Spinal cord (tissue), 10 donors: Measurements from ENCODE around the gene OR5K4. TPM values are rescaled to one million over a fixed set of nuclear protein-coding genes. Genes with fewer than 3 reads are reported as not detected.

Source experiments
- DNase-seq, 6 donors: peaks; one replicate each; pipeline versions ENCODE4 v3.0.0 to v3.0.0-alpha.2; 2013 to 2015; ENCODE audit warnings: low spot score in 6 of 6, low read depth in 4 of 6
- H3K27ac ChIP-seq: one replicate; pipeline ENCODE4 v1.5.1; 2013; ENCODE audit warnings: low read depth, low read length, control low read depth
- H3K27me3 ChIP-seq: one replicate; pipeline ENCODE4 v1.6.1; 2013; ENCODE audit warnings: low read length; ENCODE audit not compliant: control insufficient read depth, insufficient read depth
- H3K36me3 ChIP-seq: one replicate; pipeline ENCODE4 v1.6.1; 2013; ENCODE audit warnings: low read length; ENCODE audit not compliant: control insufficient read depth, insufficient read depth
- H3K4me1 ChIP-seq: one replicate; pipeline ENCODE4 v1.6.1; 2013; ENCODE audit warnings: low read length; ENCODE audit not compliant: control insufficient read depth, insufficient read depth
- H3K4me3 ChIP-seq: one replicate; pipeline ENCODE4 v1.5.1; 2013; ENCODE audit warnings: low read depth, low read length, control low read depth
- H3K9me3 ChIP-seq: one replicate; pipeline ENCODE4 v1.6.1; 2013; ENCODE audit warnings: low read length; ENCODE audit not compliant: control insufficient read depth, insufficient read depth
- WGBS: methylation state at CpG from one replicate; pipeline ENCODE4 v1.1.5; 2013; ENCODE audit warnings: missing lambda C conversion rate; ENCODE audit not compliant: insufficient coverage; 5-methylcytosine and 5-hydroxymethylcytosine counted together
- long read RNA-seq, 4 donors: transcript quantifications; one replicate each; lab custom pipeline, GENCODE V29; 2026
- polyA plus RNA-seq, 2 donors: library from polyadenylated mRNA; unstranded; fragments of 120-200 nt; gene quantifications; one replicate each; pipeline ENCODE4 v1.2.1, GENCODE V29; 2013; ENCODE audit not compliant: insufficient read length in 2 of 2
- total RNA-seq, 2 donors: library from RNA; depleted of rRNA in 1 of 2; stranded (reverse); fragments of 120-200 nt in 1 of 2; fragments of >200 nt in 1 of 2; gene quantifications; one replicate each; pipeline versions ENCODE4 v1.2.3 to v1.2.4, GENCODE V29; 2013 to 2014
- donor health status: healthy.

The OR5K4 gene, protein sequence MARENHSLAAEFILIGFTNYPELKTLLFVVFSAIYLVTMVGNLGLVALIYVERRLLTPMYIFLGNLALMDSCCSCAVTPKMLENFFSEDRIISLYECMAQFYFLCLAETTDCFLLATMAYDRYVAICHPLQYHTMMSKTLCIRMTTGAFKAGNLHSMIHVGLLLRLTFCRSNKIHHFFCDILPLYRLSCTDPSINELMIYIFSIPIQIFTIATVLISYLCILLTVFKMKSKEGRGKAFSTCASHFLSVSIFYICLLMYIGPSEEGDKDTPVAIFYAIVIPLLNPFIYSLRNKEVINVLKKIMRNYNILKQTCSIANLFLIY
- total RNA-seq (not detected), polyA plus RNA-seq (not detected)
- long read RNA-seq, donor 1, result 0 reads
- long read RNA-seq, donor 2, result 0 reads
- long read RNA-seq, donor 3, result 0 reads
- long read RNA-seq, donor 4, result 0 reads

DNA sequence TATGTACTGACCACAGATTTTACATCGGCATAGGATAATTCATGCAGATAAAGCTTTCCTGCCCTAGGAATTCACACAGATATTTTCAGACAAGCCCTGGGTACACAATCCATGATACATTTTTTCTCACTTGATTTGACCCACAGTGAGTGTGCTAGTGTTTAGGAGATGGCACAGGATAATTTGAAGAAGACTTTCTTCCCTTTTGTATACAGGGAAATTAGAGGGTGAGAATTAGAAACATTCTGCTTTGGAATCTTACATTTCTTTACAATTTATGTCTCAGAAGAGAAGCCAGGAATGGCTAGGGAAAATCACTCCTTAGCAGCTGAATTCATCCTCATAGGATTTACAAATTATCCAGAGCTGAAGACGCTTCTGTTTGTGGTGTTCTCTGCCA lies at the start of gene OR5K4:
OR5K4 (plus strand) TSS at position 301 of the 400 bp plus-strand sequence; CDS start at position 301, 0 bp downstream.
- no peak for DNase-seq
- WGBS, result no CpG with 5 or more reads among the region's 2 CpGs

DNA sequence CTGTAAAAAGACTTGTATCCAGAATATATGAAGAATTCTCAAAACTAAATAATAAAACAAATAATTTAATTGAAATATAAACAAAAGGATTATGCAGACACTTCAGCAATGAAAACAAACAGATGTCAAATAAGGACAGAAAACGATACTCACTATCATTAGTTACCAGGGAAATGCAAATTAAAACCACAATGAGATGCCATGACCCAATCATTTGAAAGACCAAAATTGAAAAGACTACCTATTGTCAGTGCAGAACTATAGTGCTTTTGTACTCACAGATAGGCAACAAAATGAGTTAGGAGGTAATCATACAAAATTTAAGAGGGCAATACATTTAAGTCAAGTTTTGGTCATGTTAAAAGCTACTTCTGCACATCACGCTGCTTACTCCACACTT lies 31.6 kb upstream of the OR5K4 start:
- no peak for DNase-seq
- Histone ChIP-seq H3K27ac (no peak overlapping the region), H3K27me3 (no peaks in the 10 kb centered on the region), H3K36me3 (no peaks in the 10 kb centered on the region), H3K4me1 (no peaks in the 10 kb centered on the region), H3K4me3 (no peak overlapping the region), H3K9me3 (no peaks in the 10 kb centered on the region)
- WGBS, result 100% methylated on average over 1 of the region's 2 CpGs

More for the DNA sequence above, at the start of gene OR5K4:
- H3K27me3 ChIP-seq, result no peaks in the 10 kb centered on the region
- no peaks in the 10 kb centered on the region for H3K4me1 ChIP-seq
- no peaks in the 10 kb centered on the region for H3K36me3 ChIP-seq
- no peaks in the 10 kb centered on the region for H3K9me3 ChIP-seq
- no peak within 1 kb of the TSS for H3K27ac ChIP-seq
- no peak within 1 kb of the TSS for H3K4me3 ChIP-seq

DNA sequence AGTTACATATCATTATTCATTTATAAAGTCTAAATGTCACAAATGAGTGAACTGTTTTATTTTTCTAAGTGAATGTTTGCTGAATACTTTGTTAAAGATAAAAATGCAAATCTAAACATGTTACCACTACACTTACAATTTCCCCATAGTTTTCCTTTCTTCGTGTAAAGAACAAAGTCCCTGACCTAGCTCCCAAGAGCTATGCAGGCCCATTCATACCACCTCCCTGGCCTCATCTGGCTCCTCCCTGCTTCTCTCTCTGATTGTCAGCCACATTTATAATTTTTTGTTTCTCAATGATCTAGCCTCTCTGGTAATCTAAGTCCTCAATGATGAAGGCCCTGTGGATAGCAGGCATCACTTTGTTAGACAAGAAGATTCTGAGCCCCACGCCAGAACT lies 31.0 kb upstream of the OR5K4 start:
- H3K9me3 ChIP-seq, result no peaks in the 10 kb centered on the region
- 64% methylated on average over 1 of the region's 2 CpGs for WGBS

DNA sequence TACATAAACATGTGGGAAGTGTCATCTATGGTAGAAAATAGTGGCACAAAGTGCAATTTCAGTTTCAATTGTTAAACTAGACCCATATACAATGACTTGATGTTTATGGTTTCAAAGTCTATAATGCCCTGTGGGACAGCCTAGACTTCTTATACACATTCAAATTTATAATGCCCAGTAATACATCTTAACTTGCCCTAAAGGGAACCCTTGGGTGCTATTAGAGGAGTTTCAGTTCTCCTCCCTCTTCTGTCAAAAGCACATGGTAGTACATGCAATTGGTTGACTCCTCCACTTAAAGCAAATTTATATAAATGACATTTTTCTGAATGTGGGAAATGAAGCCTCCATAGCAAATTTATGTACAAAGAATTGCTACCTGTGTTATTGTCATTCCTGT lies 30.2 kb upstream of the OR5K4 start:
- H3K4me3 ChIP-seq, result no peak overlapping the region
- H3K27ac ChIP-seq, result no peak overlapping the region
- H3K9me3 ChIP-seq, result no peaks in the 10 kb centered on the region
- no peaks in the 10 kb centered on the region for H3K36me3 ChIP-seq
- DNase-seq, result no peak
- H3K27me3 ChIP-seq, result no peaks in the 10 kb centered on the region
- no peaks in the 10 kb centered on the region for H3K4me1 ChIP-seq

More for the DNA sequence above, 31.0 kb upstream of the OR5K4 start:
- Histone ChIP-seq H3K36me3 (no peaks in the 10 kb centered on the region), H3K4me3 (no peak overlapping the region), H3K4me1 (no peaks in the 10 kb centered on the region), H3K27ac (no peak overlapping the region), H3K27me3 (no peaks in the 10 kb centered on the region)
- DNase-seq, result no peak

DNA sequence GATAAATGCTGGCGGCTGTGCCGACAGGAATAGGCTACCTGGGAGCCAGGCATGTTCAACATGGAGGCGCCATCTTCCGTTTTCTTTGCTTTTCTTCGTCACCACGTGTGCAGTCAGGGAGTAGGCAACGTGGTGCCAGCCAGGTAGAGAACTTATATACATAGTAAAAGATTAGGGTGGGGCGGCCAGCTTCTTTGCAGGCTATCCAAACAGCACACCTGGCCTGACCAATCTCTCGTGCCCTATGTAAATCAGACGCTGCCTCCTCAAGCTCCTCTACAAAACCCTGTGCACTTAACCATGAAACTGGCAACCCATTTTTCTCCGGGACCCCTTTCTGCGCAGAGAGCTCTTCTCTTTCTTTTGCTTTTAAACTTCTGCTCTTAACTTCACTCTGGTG lies 28.6 kb upstream of the OR5K4 start:
- Histone ChIP-seq H3K36me3 (no peaks in the 10 kb centered on the region), H3K4me3 (no peak overlapping the region), H3K9me3 (no peaks in the 10 kb centered on the region), H3K27me3 (no peaks in the 10 kb centered on the region), H3K4me1 (peaks cover 4% of the 10 kb centered on the region), H3K27ac (no peak overlapping the region)
- no peak for DNase-seq
- WGBS, result 82% methylated on average over 11 of the region's 12 CpGs

DNA sequence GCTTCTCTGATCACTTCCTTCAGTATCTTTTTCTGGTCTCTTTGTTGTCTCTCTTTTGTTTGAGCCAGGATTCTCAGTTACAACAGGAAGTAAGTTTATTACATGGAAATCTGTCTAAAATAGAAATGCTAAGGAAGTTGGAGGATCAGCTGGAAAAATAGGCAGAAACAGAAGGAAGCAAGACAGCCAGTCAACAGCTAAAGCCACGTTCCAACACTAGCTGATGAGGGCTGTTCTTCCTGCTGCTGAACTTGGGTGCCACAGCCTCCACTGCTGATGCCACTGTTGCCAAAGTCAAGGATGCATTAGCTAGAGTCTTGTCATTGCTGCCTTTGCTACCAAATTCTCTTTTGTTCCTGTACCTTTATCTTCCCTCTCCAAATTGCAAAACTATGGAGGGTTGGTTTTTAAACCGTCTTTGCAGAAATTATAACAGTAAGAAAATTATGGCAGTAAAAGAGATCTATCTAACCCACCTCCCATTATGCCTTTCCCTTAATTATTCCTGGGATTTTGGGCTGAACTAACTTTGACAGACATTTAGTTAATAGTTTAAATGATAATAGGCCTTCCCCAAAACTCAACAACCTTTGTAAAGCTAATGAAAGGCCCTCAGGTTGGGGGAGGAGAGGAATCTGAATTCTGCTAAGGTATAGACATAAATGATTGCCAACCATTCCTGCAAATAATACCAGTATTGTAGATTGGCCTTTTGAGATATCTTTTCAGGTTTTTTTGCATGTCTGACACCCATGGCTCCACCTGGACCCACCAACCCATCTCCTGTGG lies 27.4 kb upstream of the OR5K4 start:
- DNase-seq, result peak in 1 of 6 donors; percentile 20
- Histone ChIP-seq H3K4me3 (no peak overlapping the region), H3K27ac (no peak overlapping the region), H3K36me3 (no peaks in the 10 kb centered on the region), H3K27me3 (no peaks in the 10 kb centered on the region), H3K9me3 (no peaks in the 10 kb centered on the region), H3K4me1 (peaks cover 4% of the 10 kb centered on the region)
- 50% methylated on average over 1 of the region's 2 CpGs for WGBS

DNA sequence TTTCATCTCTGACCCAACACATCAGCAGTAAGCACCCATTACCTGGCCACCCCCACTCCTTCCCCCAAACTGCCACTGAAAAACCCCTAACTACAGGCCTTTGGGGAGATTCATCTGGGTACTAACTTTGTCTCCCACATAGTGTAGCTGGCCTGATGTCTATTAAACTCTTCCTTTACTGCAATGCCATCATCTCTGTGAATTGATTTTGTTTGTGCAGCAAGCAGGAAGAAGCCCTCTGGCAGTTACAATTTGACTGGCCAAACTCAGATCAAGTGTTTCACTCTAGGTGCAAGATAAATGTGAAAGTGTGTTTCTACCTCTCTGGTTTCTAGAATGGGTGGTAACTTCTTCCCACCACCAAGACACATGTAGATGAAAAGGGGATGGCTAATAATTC lies 26.7 kb upstream of the OR5K4 start:
- DNase-seq, result no peak
- peaks cover 4% of the 10 kb centered on the region for H3K4me1 ChIP-seq
- no peaks in the 10 kb centered on the region for H3K9me3 ChIP-seq
- H3K36me3 ChIP-seq, result no peaks in the 10 kb centered on the region
- H3K27me3 ChIP-seq, result no peaks in the 10 kb centered on the region
- no peak overlapping the region for H3K27ac ChIP-seq
- H3K4me3 ChIP-seq, result no peak overlapping the region

DNA sequence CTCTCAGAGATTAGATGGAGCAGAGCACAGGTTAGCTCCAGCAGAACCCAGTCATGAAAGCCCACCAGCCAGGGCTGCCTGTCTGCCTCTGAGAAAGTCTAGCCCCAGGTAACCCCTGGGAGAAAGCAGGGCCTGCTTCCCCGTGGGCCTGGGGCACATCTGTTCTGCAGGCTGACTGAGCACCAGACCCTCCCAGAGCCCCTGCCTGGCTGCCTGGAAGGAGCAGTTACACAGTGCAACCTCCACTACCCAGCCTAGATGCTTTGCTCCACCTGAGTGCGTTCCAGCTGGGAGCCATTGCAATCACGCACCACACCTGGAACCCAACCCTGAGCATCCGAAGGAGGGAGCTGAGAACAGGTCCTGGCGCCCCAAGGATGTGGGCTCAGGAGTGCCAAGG lies 24.7 kb upstream of the OR5K4 start:
- Histone ChIP-seq H3K36me3 (no peaks in the 10 kb centered on the region), H3K27ac (no peak overlapping the region), H3K4me3 (no peak overlapping the region), H3K4me1 (peaks cover 4% of the 10 kb centered on the region), H3K9me3 (no peaks in the 10 kb centered on the region), H3K27me3 (no peaks in the 10 kb centered on the region)
- WGBS, result 85% methylated on average over 5 of the region's 5 CpGs
- DNase-seq, result no peak

DNA sequence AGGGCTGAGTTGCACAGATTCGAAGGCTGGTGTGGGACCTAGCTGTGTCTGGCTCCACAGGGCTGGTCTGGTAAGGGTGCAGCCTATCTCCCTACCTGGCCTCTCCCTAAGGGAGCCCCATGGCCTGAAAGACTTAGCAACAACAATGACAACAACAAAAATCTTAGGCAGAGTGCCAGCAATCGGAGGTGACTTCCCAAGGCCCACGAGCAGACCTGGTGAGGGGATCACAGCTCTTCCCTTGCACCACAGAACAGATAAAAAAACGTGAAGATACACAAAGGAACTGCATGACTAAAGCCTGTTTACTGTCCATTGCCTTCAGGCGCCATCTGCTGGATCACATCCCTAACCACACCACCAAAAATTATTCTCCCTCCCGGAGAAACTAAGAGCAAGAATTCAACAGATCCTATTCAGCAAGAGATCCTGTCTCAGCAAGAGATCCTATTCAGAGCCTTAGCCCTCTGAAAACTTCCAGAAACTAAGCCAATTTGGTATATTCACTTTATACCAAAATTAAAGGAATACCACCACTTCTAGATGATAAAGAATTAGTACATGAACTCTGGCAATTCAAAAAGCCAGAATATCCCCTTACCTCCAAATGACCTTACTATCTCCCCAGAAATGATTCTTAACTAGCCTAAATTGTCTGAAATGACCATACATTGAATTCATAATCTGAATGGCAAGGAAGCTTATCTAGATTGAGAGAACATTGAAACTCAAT lies 24.1 kb upstream of the OR5K4 start:
- Histone ChIP-seq H3K27me3 (no peaks in the 10 kb centered on the region), H3K9me3 (no peaks in the 10 kb centered on the region), H3K36me3 (no peaks in the 10 kb centered on the region), H3K27ac (no peak overlapping the region), H3K4me3 (no peak overlapping the region), H3K4me1 (peaks cover 4% of the 10 kb centered on the region)
- DNase-seq, result peak; percentile 13 to 88 (median 37)
- WGBS, result 9% methylated on average over 6 of the region's 6 CpGs
